Measurements from ENCODE around the gene DYSF.

Gene DYSF

GRCh38 chr2:71548646-71549425, 95.5 kb downstream of the DYSF start:
- Histone ChIP-seq H3K27ac (ENCODE audit: extremely low read depth, low read depth, low read length) (no peak overlapping the region), H3K9me3 (ENCODE audit: control insufficient read depth, insufficient read depth, low read depth, low read length) (no peaks in the 10 kb centered on the region), H3K4me3 (ENCODE audit: low read depth, low read length) (no peak overlapping the region), H3K36me3 (ENCODE audit: control insufficient read depth in 2 of 2, insufficient read depth in 1 of 2, low read length in 2 of 2) (no peaks in the 10 kb centered on the region), H3K4me1 (ENCODE audit: control insufficient read depth, insufficient read depth, low read length) (no peaks in the 10 kb centered on the region)
- CTCF ChIA-PET = interaction anchor here (0.6 to 5.2 kb wide), 32 partner anchors 9 to 1195 kb away, joined by 3 to 43 read pairs (median 4); no protein-coding TSS in a partner anchor
- POLR2A ChIA-PET = no interaction called here
- TF ChIP-seq ZNF404 (tag by site-specific recombination; IDR thresholded peaks at IDR 0.05) (no peak), PRDM4 (tag by site-specific recombination; IDR thresholded peaks at IDR 0.05) (no peak), ZBTB10 (tag by site-specific recombination; IDR thresholded peaks at IDR 0.05) (no peak), ZNF2 (tag by site-specific recombination; IDR thresholded peaks at IDR 0.05) (0 out of 2 replicates have a peak, but pooled peaks have one; percentile 21), GLI4 (tag by site-specific recombination; IDR thresholded peaks at IDR 0.05) (no peak), ZNF133 (tag by site-specific recombination; IDR thresholded peaks at IDR 0.05) (no peak), KLF16 (tag by site-specific recombination; IDR thresholded peaks at IDR 0.05) (no peak), ZNF596 (tag by site-specific recombination; IDR thresholded peaks at IDR 0.05) (no peak), ZNF221 (tag by site-specific recombination; IDR thresholded peaks at IDR 0.05; ENCODE audit: borderline replicate concordance) (no peak), ZNF433 (tag by site-specific recombination; IDR thresholded peaks at IDR 0.05; ENCODE audit: low read depth) (no peak), ZNF211 (tag by site-specific recombination; IDR thresholded peaks at IDR 0.05; ENCODE audit: low read depth) (no peak), ZBTB17 (tag by site-specific recombination; IDR thresholded peaks at IDR 0.05) (peak; percentile 36; the same call in 1 of the 2 replicates), ZSCAN4 (tag by site-specific recombination; IDR thresholded peaks at IDR 0.05) (no peak), ZNF488 (tag by site-specific recombination; IDR thresholded peaks at IDR 0.05) (no peak), ZSCAN30 (tag by site-specific recombination; IDR thresholded peaks at IDR 0.05) (no peak), ZNF426 (tag by site-specific recombination; IDR thresholded peaks at IDR 0.05) (no peak), ZSCAN16 (tag by site-specific recombination; IDR thresholded peaks at IDR 0.05) (no peak), ZNF423 (tag by site-specific recombination; IDR thresholded peaks at IDR 0.05) (no peak), ZNF138 (tag by site-specific recombination; IDR thresholded peaks at IDR 0.05; ENCODE audit: borderline replicate concordance) (no peak), ZNF654 (tag by site-specific recombination; IDR thresholded peaks at IDR 0.05; ENCODE audit: low read depth) (peak; percentile 83), ZNF148 (tag by site-specific recombination; IDR thresholded peaks at IDR 0.05; ENCODE audit: borderline replicate concordance) (no peak), ZNF518A (tag by site-specific recombination; conservative IDR thresholded peaks at IDR 0.05; ENCODE audit: low read depth) (no peak)

All from HEK293 (cell line).